Measurements from ENCODE around the gene NOTCH1.

GRCh38 chr9:136536051-136536720 lies 9.7 kb downstream of the NOTCH1 start:
- TF ChIP-seq, protein P1, sequence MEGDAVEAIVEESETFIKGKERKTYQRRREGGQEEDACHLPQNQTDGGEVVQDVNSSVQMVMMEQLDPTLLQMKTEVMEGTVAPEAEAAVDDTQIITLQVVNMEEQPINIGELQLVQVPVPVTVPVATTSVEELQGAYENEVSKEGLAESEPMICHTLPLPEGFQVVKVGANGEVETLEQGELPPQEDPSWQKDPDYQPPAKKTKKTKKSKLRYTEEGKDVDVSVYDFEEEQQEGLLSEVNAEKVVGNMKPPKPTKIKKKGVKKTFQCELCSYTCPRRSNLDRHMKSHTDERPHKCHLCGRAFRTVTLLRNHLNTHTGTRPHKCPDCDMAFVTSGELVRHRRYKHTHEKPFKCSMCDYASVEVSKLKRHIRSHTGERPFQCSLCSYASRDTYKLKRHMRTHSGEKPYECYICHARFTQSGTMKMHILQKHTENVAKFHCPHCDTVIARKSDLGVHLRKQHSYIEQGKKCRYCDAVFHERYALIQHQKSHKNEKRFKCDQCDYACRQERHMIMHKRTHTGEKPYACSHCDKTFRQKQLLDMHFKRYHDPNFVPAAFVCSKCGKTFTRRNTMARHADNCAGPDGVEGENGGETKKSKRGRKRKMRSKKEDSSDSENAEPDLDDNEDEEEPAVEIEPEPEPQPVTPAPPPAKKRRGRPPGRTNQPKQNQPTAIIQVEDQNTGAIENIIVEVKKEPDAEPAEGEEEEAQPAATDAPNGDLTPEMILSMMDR (IDR thresholded peaks at IDR 0.05): no peak
- no peak for TF ChIP-seq POLR2A (IDR thresholded peaks at IDR 0.05)
